CD14-positive monocyte (primary cell): ENCODE measurements around the gene DNAL1. TPM values are rescaled to one million over a fixed set of nuclear protein-coding genes. Genes with fewer than 3 reads are reported as not detected.

Experiments
- DNase-seq, 3 donors: peaks; one replicate each; pipeline ENCODE4 v3.0.0-alpha.2; 2011 to 2022
- H2AFZ ChIP-seq: 2 replicates; pipeline ENCODE4 v1.6.0; 2012; ENCODE audit warnings: mild to moderate bottlenecking, low read depth, low read length, inconsistent platforms; ENCODE audit not compliant: insufficient read depth, poor library complexity, severe bottlenecking
- H3K27ac ChIP-seq, 2 donors: 1 replicate in 1 of 2; 2 replicates in 1 of 2; pipeline ENCODE4 v1.5.1; 2012 to 2013; ENCODE audit warnings: low read length in 2 of 2, control low read depth in 1 of 2, inconsistent platforms in 1 of 2, low read depth in 1 of 2, mild to moderate bottlenecking in 1 of 2
- H3K27me3 ChIP-seq, 2 donors: one replicate each; pipeline versions ENCODE4 v1.6.0 to v1.6.1; 2011 to 2013; ENCODE audit warnings: low read length in 2 of 2; ENCODE audit not compliant: control insufficient read depth in 2 of 2, insufficient read depth in 2 of 2
- H3K36me3 ChIP-seq, 2 donors: replicated peaks in 1 of 2; 1 replicate in 1 of 2; 2 replicates in 1 of 2; pipeline versions ENCODE4 v1.5.1 to v1.6.1; 2012 to 2013; ENCODE audit warnings: low read length in 2 of 2, control low read depth in 1 of 2, inconsistent platforms in 1 of 2, mild to moderate bottlenecking in 1 of 2; ENCODE audit not compliant: insufficient read depth in 2 of 2, control insufficient read depth in 1 of 2
- H3K4me1 ChIP-seq, 2 donors: 1 replicate in 1 of 2; 2 replicates in 1 of 2; pipeline versions ENCODE4 v1.5.1 to v1.6.1; 2012 to 2013; ENCODE audit warnings: low read length in 2 of 2, control low read depth in 1 of 2, inconsistent platforms in 1 of 2, mild to moderate bottlenecking in 1 of 2, moderate library complexity in 1 of 2; ENCODE audit not compliant: insufficient read depth in 2 of 2, control insufficient read depth in 1 of 2
- H3K4me2 ChIP-seq: replicated peaks from 2 replicates; pipeline ENCODE3; 2012; ENCODE audit warnings: low read length, moderate library complexity, mild to moderate bottlenecking; ENCODE audit not compliant: poor library complexity, severe bottlenecking; ENCODE audit errors: extremely low read depth
- H3K4me3 ChIP-seq, 3 experiments: fragments of 200-600 bp in 1 of 3; sonication (generic) in 1 of 3; replicated peaks in 1 of 3; 1 replicate in 2 of 3; 2 replicates in 1 of 3; pipeline ENCODE4 v1.5.1; 2011 to 2013; ENCODE audit warnings: low read length in 3 of 3, mild to moderate bottlenecking in 3 of 3, control low read depth in 2 of 3, low read depth in 2 of 3, inconsistent platforms in 1 of 3, moderate library complexity in 1 of 3
- H3K79me2 ChIP-seq: 2 replicates; pipeline ENCODE4 v1.6.0; 2012; ENCODE audit warnings: mild to moderate bottlenecking, control low read depth, inconsistent platforms, low read length, moderate library complexity; ENCODE audit not compliant: insufficient read depth
- H3K9ac ChIP-seq: 2 replicates; pipeline ENCODE4 v1.6.0; 2017; ENCODE audit warnings: low read length, mild to moderate bottlenecking; ENCODE audit not compliant: insufficient read depth, poor library complexity, severe bottlenecking
- H3K9me3 ChIP-seq, 2 donors: replicated peaks in 1 of 2; 1 replicate in 1 of 2; 2 replicates in 1 of 2; pipeline versions ENCODE4 v1.5.1 to v1.6.1; 2012 to 2013; ENCODE audit warnings: low read length in 2 of 2, control low read depth in 1 of 2; ENCODE audit not compliant: control insufficient read depth in 1 of 2, insufficient read depth in 1 of 2
- H4K20me1 ChIP-seq: 2 replicates; pipeline ENCODE4 v1.6.0; 2012; ENCODE audit warnings: mild to moderate bottlenecking, low read length, control low read depth, moderate library complexity; ENCODE audit not compliant: insufficient read depth
- H3K27ac Mint-ChIP-seq, 7 donors: one replicate each; pipeline ENCODE4 v1.8.0; 2020; ENCODE audit warnings: mild to moderate bottlenecking in 7 of 7, mixed read lengths in 7 of 7, moderate library complexity in 6 of 7, inconsistent platforms in 2 of 7
- H3K27me3 Mint-ChIP-seq, 3 donors: one replicate each; pipeline ENCODE4 v1.8.0; 2021 to 2022; ENCODE audit warnings: low read depth in 3 of 3, mild to moderate bottlenecking in 3 of 3, mixed read lengths in 3 of 3, moderate library complexity in 3 of 3, inconsistent platforms in 1 of 3
- H3K36me3 Mint-ChIP-seq, 2 donors: one replicate each; pipeline ENCODE4 v1.8.0; 2020; ENCODE audit warnings: mixed read lengths in 2 of 2, inconsistent platforms in 1 of 2, mild to moderate bottlenecking in 1 of 2
- H3K4me1 Mint-ChIP-seq: one replicate; pipeline ENCODE4 v1.8.0; 2020; ENCODE audit warnings: mild to moderate bottlenecking, mixed read lengths
- H3K4me3 Mint-ChIP-seq, 2 donors: one replicate each; pipeline ENCODE4 v1.8.0; 2020; ENCODE audit warnings: mild to moderate bottlenecking in 2 of 2, mixed read lengths in 2 of 2, moderate library complexity in 1 of 2
- H3K9me3 Mint-ChIP-seq, 7 donors: one replicate each; pipeline ENCODE4 v1.8.0; 2020 to 2022; ENCODE audit warnings: mixed read lengths in 7 of 7, mild to moderate bottlenecking in 6 of 7, moderate library complexity in 6 of 7, inconsistent platforms in 2 of 7
- WGBS: methylation state at CpG from one replicate; pipeline ENCODE4 v1.1.5; 2013; ENCODE audit warnings: missing lambda C conversion rate; ENCODE audit not compliant: insufficient coverage; 5-methylcytosine and 5-hydroxymethylcytosine counted together
- intact Hi-C, 2 donors: fragments of 100-400 bp; cut with micrococcal nuclease; formaldehyde crosslinking; loops; one replicate each; pipeline versions ENCODE4 v1.15.0 to v1.15.1; 2023
- polyA plus RNA-seq, 3 donors: library from polyadenylated mRNA; depleted of rRNA in 1 of 3; unstranded in 2 of 3; stranded (reverse) in 1 of 3; fragments of 300-500 nt in 2 of 3; fragments of >200 nt in 1 of 3; fragmentation: Illumina TruSeq in 2 of 3; gene quantifications; 1 replicate in 2 of 3; 2 replicates in 1 of 3; pipeline ENCODE4 v1.2.3, GENCODE V29; 2012 to 2021
- TF ChIP-seq, protein P1 (sequence below): fragments of 200-600 bp; IDR thresholded peaks from one replicate; pipeline ENCODE4 v1.8.0; 2022; ENCODE audit warnings: antibody characterized with exemption, mild to moderate bottlenecking

Gene DNAL1
- polyA plus RNA-seq, 3 donors, result 0.68 to 3.4 (median 2.0) TPM

DNA sequence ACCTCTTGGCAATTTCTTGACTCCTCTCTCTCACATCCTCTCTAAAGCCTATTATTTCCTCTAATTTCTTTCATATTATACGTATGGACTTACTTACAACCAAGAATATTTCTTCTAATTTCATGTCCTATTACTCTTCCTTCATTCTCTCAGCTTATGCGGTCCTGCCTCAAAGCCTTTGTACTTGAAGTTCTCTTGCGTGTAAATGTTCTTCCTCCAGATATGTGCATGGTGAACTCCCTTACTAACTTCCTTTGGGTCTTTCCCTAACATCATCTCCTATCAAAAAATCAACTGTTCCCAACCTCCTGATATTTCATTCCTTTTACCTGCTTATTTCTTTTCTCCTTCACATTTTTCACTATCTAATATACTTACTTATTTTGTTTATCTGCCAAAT is 23.1 kb downstream of the DNAL1 start:
- WGBS, result 93% methylated on average over 3 of the region's 3 CpGs
- no peaks in the 10 kb centered on the region for H3K36me3 Mint-ChIP-seq
- Histone ChIP-seq H4K20me1 (no peaks in the 10 kb centered on the region), H3K27ac (no peak overlapping the region), H3K79me2 (no peaks in the 10 kb centered on the region), H3K4me1 (no peaks in the 10 kb centered on the region), H3K36me3 (no peaks in the 10 kb centered on the region), H2AFZ (no peak overlapping the region), H3K4me2 (no peak overlapping the region), H3K4me3 (no peak overlapping the region), H3K9ac (no peak overlapping the region), H3K27me3 (no peaks in the 10 kb centered on the region), H3K9me3 (no peaks in the 10 kb centered on the region)
- H3K4me1 Mint-ChIP-seq, result no peaks in the 10 kb centered on the region
- H3K27ac Mint-ChIP-seq, result no peak overlapping the region
- H3K27me3 Mint-ChIP-seq, result no peaks in the 10 kb centered on the region
- intact Hi-C loops, result no loop called here
- TF ChIP-seq, protein P1, sequence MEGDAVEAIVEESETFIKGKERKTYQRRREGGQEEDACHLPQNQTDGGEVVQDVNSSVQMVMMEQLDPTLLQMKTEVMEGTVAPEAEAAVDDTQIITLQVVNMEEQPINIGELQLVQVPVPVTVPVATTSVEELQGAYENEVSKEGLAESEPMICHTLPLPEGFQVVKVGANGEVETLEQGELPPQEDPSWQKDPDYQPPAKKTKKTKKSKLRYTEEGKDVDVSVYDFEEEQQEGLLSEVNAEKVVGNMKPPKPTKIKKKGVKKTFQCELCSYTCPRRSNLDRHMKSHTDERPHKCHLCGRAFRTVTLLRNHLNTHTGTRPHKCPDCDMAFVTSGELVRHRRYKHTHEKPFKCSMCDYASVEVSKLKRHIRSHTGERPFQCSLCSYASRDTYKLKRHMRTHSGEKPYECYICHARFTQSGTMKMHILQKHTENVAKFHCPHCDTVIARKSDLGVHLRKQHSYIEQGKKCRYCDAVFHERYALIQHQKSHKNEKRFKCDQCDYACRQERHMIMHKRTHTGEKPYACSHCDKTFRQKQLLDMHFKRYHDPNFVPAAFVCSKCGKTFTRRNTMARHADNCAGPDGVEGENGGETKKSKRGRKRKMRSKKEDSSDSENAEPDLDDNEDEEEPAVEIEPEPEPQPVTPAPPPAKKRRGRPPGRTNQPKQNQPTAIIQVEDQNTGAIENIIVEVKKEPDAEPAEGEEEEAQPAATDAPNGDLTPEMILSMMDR, result no peak
- no peak overlapping the region for H3K4me3 Mint-ChIP-seq
- no peaks in the 10 kb centered on the region for H3K9me3 Mint-ChIP-seq
- no peak for DNase-seq

DNA sequence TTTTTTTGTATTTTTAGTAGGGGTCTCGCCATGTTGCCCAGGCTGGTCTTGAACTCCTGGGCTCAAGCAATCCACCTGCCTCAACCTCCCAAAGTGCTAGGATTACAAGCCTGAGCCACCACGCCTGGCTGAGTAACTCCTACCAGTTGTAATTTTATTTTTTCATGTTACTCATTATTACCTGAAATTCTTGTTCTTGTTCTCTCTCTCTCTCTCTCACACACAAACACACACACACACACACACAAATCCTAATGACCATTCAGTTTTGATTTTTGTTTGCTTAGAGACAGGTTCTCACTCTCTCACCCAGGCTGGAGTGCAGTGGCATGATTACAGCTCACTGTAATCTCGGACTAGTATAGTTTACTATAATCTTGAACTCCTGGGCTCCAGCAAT is 30.2 kb downstream of the DNAL1 start:
- H3K4me2 ChIP-seq, result no peak overlapping the region
- no peaks in the 10 kb centered on the region for H3K27me3 ChIP-seq
- Mint-ChIP-seq H3K4me3 (no peak overlapping the region), H3K4me1 (no peaks in the 10 kb centered on the region), H3K36me3 (no peaks in the 10 kb centered on the region), H3K27me3 (no peaks in the 10 kb centered on the region), H3K27ac (peak overlapping the region in 1 of 7 donors; percentile 53), H3K9me3 (no peaks in the 10 kb centered on the region)
- no peak for DNase-seq
- no peak overlapping the region for H3K27ac ChIP-seq
- no peak overlapping the region for H2AFZ ChIP-seq
- intact Hi-C loops, result no loop called here
- H3K9ac ChIP-seq, result no peak overlapping the region
- WGBS, result 90% methylated on average over 2 of the region's 3 CpGs
- H3K4me1 ChIP-seq, result no peaks in the 10 kb centered on the region
- no peak overlapping the region for H3K4me3 ChIP-seq
- TF ChIP-seq, protein P1, result no peak
- no peaks in the 10 kb centered on the region for H3K79me2 ChIP-seq
- no peaks in the 10 kb centered on the region for H4K20me1 ChIP-seq
- no peaks in the 10 kb centered on the region for H3K9me3 ChIP-seq
- H3K36me3 ChIP-seq, result no peaks in the 10 kb centered on the region
